ENCODE results near the gene MZT2B. TPM values are rescaled to one million over a fixed set of nuclear protein-coding genes. Genes with fewer than 3 reads are reported as not detected.

Gene MZT2B
- total and polyA plus RNA-seq, 9 of the 15 experiments (the other 6 are each of a cell fraction or from before 2014, with no cell fraction given), result 5.1 to 435 (median 102) TPM

GRCh38 chr2:130154773-130155765, 27.0 kb upstream of the MZT2B start:
- no peak overlapping the region for H3K4me3 ChIP-seq
- in situ Hi-C loops (cut with MboI) (no loop called here), intact Hi-C loops (cut with micrococcal nuclease) (no loop called here)
- no peaks in the 10 kb centered on the region for H3K9me1 ChIP-seq (ENCODE audit: control insufficient read depth, insufficient read depth, low read length)
- POLR2A ChIA-PET, result no interaction called here
- no peaks in the 10 kb centered on the region for H3K79me2 ChIP-seq (ENCODE audit: control insufficient read depth, insufficient read depth, low read length)
- no peak for ATAC-seq
- TF ChIP-seq RBFOX2 (IDR thresholded peaks at IDR 0.05; ENCODE audit: low read depth, low read length) (peak; percentile 20; the same call in 1 of the 2 replicates), GTF2F1 (IDR thresholded peaks at IDR 0.05; ENCODE audit: low read depth, low read length) (no peak), RFX5 (IDR thresholded peaks at IDR 0.05; ENCODE audit: low read depth, low read length) (no peak), POLR2G (IDR thresholded peaks at IDR 0.05; ENCODE audit: low read depth, low read length) (peak; percentile 52), RBM22 (IDR thresholded peaks at IDR 0.05; ENCODE audit: low read depth, low read length, poor library complexity, severe bottlenecking) (peak; percentile 81), POLR2A (conservative IDR thresholded peaks at IDR 0.05) (0 out of 2 replicates have a peak, but pooled peaks have one; percentile 22)
- TF ChIP-seq, protein P1, sequence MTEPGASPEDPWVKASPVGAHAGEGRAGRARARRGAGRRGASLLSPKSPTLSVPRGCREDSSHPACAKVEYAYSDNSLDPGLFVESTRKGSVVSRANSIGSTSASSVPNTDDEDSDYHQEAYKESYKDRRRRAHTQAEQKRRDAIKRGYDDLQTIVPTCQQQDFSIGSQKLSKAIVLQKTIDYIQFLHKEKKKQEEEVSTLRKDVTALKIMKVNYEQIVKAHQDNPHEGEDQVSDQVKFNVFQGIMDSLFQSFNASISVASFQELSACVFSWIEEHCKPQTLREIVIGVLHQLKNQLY (CRISPR knock-in tag; conservative IDR thresholded peaks at IDR 0.05), result no peak
- TF ChIP-seq, protein P2, sequence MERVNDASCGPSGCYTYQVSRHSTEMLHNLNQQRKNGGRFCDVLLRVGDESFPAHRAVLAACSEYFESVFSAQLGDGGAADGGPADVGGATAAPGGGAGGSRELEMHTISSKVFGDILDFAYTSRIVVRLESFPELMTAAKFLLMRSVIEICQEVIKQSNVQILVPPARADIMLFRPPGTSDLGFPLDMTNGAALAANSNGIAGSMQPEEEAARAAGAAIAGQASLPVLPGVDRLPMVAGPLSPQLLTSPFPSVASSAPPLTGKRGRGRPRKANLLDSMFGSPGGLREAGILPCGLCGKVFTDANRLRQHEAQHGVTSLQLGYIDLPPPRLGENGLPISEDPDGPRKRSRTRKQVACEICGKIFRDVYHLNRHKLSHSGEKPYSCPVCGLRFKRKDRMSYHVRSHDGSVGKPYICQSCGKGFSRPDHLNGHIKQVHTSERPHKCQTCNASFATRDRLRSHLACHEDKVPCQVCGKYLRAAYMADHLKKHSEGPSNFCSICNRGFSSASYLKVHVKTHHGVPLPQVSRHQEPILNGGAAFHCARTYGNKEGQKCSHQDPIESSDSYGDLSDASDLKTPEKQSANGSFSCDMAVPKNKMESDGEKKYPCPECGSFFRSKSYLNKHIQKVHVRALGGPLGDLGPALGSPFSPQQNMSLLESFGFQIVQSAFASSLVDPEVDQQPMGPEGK (CRISPR knock-in tag; IDR thresholded peaks at IDR 0.05; ENCODE audit: borderline replicate concordance), result no peak
- TF ChIP-seq, protein P3, sequence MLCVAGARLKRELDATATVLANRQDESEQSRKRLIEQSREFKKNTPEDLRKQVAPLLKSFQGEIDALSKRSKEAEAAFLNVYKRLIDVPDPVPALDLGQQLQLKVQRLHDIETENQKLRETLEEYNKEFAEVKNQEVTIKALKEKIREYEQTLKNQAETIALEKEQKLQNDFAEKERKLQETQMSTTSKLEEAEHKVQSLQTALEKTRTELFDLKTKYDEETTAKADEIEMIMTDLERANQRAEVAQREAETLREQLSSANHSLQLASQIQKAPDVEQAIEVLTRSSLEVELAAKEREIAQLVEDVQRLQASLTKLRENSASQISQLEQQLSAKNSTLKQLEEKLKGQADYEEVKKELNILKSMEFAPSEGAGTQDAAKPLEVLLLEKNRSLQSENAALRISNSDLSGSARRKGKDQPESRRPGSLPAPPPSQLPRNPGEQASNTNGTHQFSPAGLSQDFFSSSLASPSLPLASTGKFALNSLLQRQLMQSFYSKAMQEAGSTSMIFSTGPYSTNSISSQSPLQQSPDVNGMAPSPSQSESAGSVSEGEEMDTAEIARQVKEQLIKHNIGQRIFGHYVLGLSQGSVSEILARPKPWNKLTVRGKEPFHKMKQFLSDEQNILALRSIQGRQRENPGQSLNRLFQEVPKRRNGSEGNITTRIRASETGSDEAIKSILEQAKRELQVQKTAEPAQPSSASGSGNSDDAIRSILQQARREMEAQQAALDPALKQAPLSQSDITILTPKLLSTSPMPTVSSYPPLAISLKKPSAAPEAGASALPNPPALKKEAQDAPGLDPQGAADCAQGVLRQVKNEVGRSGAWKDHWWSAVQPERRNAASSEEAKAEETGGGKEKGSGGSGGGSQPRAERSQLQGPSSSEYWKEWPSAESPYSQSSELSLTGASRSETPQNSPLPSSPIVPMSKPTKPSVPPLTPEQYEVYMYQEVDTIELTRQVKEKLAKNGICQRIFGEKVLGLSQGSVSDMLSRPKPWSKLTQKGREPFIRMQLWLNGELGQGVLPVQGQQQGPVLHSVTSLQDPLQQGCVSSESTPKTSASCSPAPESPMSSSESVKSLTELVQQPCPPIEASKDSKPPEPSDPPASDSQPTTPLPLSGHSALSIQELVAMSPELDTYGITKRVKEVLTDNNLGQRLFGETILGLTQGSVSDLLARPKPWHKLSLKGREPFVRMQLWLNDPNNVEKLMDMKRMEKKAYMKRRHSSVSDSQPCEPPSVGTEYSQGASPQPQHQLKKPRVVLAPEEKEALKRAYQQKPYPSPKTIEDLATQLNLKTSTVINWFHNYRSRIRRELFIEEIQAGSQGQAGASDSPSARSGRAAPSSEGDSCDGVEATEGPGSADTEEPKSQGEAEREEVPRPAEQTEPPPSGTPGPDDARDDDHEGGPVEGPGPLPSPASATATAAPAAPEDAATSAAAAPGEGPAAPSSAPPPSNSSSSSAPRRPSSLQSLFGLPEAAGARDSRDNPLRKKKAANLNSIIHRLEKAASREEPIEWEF (CRISPR knock-in tag; IDR thresholded peaks at IDR 0.05), result no peak
- no peak overlapping the region for H3K4me2 ChIP-seq (ENCODE audit: insufficient read depth, low read length)
- H3K36me3 ChIP-seq (ENCODE audit: control insufficient read depth, insufficient read depth, low read length), result peaks cover 58% of the 10 kb centered on the region; the same call in 1 of the 3 replicates
- WGBS (ENCODE audit: insufficient coverage, low coverage, missing lambda C conversion rate), result 95% methylated on average over 23 of the region's 29 CpGs
- BruUV-seq (replicated peaks), result no TSS peak
- H3K4me1 ChIP-seq (replicated peaks in 1 of 2; ENCODE audit: control insufficient read depth in 2 of 2, insufficient read depth in 2 of 2, low read length in 2 of 2), result peaks cover 0 to 19% of the 10 kb centered on the region in 2 experiments; a peak in 3 of 5 replicates
- no peak overlapping the region for H3K9ac ChIP-seq (ENCODE audit: insufficient read depth in 1 of 2, low read depth in 2 of 2, low read length in 2 of 2)
- no peaks in the 10 kb centered on the region; the same call in 1 of the 2 replicates for H4K20me1 ChIP-seq (replicated peaks; ENCODE audit: control insufficient read depth, insufficient read depth, low read length)
- H3K27me3 ChIP-seq (ENCODE audit: control insufficient read depth in 2 of 2, insufficient read depth in 2 of 2, low read length in 2 of 2), result no peaks in the 10 kb centered on the region
- no peak for FAIRE-seq
- no peak for DNase-seq (ENCODE audit: extremely low read depth in 1 of 4, low spot score in 3 of 4)
- H3K27ac ChIP-seq (ENCODE audit: extremely low read depth, low read depth, low read length), result no peak overlapping the region
- CTCF ChIA-PET (ENCODE audit: low intra/inter-chr PET ratio), result interaction anchor here (0.6 kb wide), 2 partner anchors 179 to 181 kb away, joined by 3 to 4 read pairs; no protein-coding TSS in a partner anchor
- H3K9me3 ChIP-seq (replicated peaks; ENCODE audit: control insufficient read depth, insufficient read depth, low read depth, low read length), result no peaks in the 10 kb centered on the region
- H2AFZ ChIP-seq (ENCODE audit: low read depth, low read length), result no peak overlapping the region

All from K562 (cell line).